ENCODE data around the gene HPD.

HPD gene

GRCh38 chr12:121799156-121799841 lies 59.4 kb downstream of the HPD start:
- Histone ChIP-seq H3K4me2 (ENCODE audit: low read length) (peak overlapping the region; percentile 94), H4K20me1 (ENCODE audit: control insufficient read depth, insufficient read depth, low read depth, low read length) (no peaks in the 10 kb centered on the region), H3K4me1 (ENCODE audit: control insufficient read depth, low read length) (peaks cover 48% of the 10 kb centered on the region), H3K27me3 (ENCODE audit: control insufficient read depth, low read length) (no peaks in the 10 kb centered on the region; the same call in 1 of the 2 replicates), H3F3A (ENCODE audit: control insufficient read depth, insufficient read depth) (peaks cover 22% of the 10 kb centered on the region), H3K36me3 (ENCODE audit: control insufficient read depth, low read length) (peaks cover 45% of the 10 kb centered on the region), H3K79me2 (ENCODE audit: control insufficient read depth, low read length) (peaks cover 49% of the 10 kb centered on the region), H3K9me3 (ENCODE audit: control insufficient read depth, insufficient read depth, low read length) (no peaks in the 10 kb centered on the region), H3K27ac (ENCODE audit: low read depth, low read length) (peak overlapping the region; percentile 99), H3K9me2 (replicated peaks; ENCODE audit: control insufficient read depth, low read length) (no peaks in the 10 kb centered on the region), H3K4me3 (ENCODE audit: low read length) (peak overlapping the region; percentile 86)
- TF ChIP-seq EZH2phosphoT487 (IDR thresholded peaks at IDR 0.05; ENCODE audit: borderline replicate concordance, low read length) (no peak), CTCF (IDR thresholded peaks at IDR 0.05; ENCODE audit: low read depth, low read length, poor library complexity, severe bottlenecking) (no peak)

- peak overlapping the region; percentile 67 for H3K4me2 ChIP-seq (ENCODE audit: low read length)
- H3K79me2 ChIP-seq (ENCODE audit: control insufficient read depth, low read length): peaks cover 49% of the 10 kb centered on the region
- peaks cover 45% of the 10 kb centered on the region for H3K36me3 ChIP-seq (ENCODE audit: control insufficient read depth, low read length)
- peaks cover 22% of the 10 kb centered on the region for H3F3A ChIP-seq (ENCODE audit: control insufficient read depth, insufficient read depth)
- no peak overlapping the region for H3K27ac ChIP-seq (ENCODE audit: low read depth, low read length)
- H3K9me2 ChIP-seq (replicated peaks; ENCODE audit: control insufficient read depth, low read length): no peaks in the 10 kb centered on the region
- peaks cover 53% of the 10 kb centered on the region for H3K4me1 ChIP-seq (ENCODE audit: control insufficient read depth, low read length)
- TF ChIP-seq EZH2phosphoT487 (IDR thresholded peaks at IDR 0.05; ENCODE audit: borderline replicate concordance, low read length) (no peak), CTCF (IDR thresholded peaks at IDR 0.05; ENCODE audit: low read depth, low read length, poor library complexity, severe bottlenecking) (no peak)
- H3K4me3 ChIP-seq (ENCODE audit: low read length): peak overlapping the region; percentile 54
- no peaks in the 10 kb centered on the region for H3K9me3 ChIP-seq (ENCODE audit: control insufficient read depth, insufficient read depth, low read length)
- no peaks in the 10 kb centered on the region; the same call in 1 of the 2 replicates for H3K27me3 ChIP-seq (ENCODE audit: control insufficient read depth, low read length)
- H4K20me1 ChIP-seq (ENCODE audit: control insufficient read depth, insufficient read depth, low read depth, low read length): no peaks in the 10 kb centered on the region
Observed at GRCh38 chr12:121798787-121799155, 59.9 kb downstream of the HPD start.

GRCh38 chr12:121797937-121798786 lies 60.5 kb downstream of the HPD start:
- Histone ChIP-seq H3K4me3 (ENCODE audit: low read length) (no peak overlapping the region), H3K4me1 (ENCODE audit: control insufficient read depth, low read length) (peaks cover 53% of the 10 kb centered on the region), H3K79me2 (ENCODE audit: control insufficient read depth, low read length) (peaks cover 51% of the 10 kb centered on the region), H3K36me3 (ENCODE audit: control insufficient read depth, low read length) (peaks cover 41% of the 10 kb centered on the region), H3F3A (ENCODE audit: control insufficient read depth, insufficient read depth) (peaks cover 18% of the 10 kb centered on the region), H3K27me3 (ENCODE audit: control insufficient read depth, low read length) (no peaks in the 10 kb centered on the region; the same call in 1 of the 2 replicates), H4K20me1 (ENCODE audit: control insufficient read depth, insufficient read depth, low read depth, low read length) (no peaks in the 10 kb centered on the region), H3K4me2 (ENCODE audit: low read length) (peak overlapping the region; percentile 67; the same call in 1 of the 2 replicates), H3K9me3 (ENCODE audit: control insufficient read depth, insufficient read depth, low read length) (no peaks in the 10 kb centered on the region), H3K9me2 (replicated peaks; ENCODE audit: control insufficient read depth, low read length) (no peaks in the 10 kb centered on the region), H3K27ac (ENCODE audit: low read depth, low read length) (no peak overlapping the region)
- TF ChIP-seq CTCF (IDR thresholded peaks at IDR 0.05; ENCODE audit: low read depth, low read length, poor library complexity, severe bottlenecking) (no peak), EZH2phosphoT487 (IDR thresholded peaks at IDR 0.05; ENCODE audit: borderline replicate concordance, low read length) (no peak)

Measured in DOHH2 (cell line).